Fibroblast of mammary gland (primary cell): ENCODE measurements around the gene CEP112.

Experiments used
- DNase-seq: peaks from one replicate; pipeline ENCODE4 v3.0.0-alpha.2; 2010; ENCODE audit warnings: low read depth
- H3K4me3 ChIP-seq: 2 replicates; pipeline ENCODE4 v1.5.1; 2011; ENCODE audit warnings: low read depth, mild to moderate bottlenecking, low read length, moderate library complexity; ENCODE audit not compliant: control insufficient read depth
- CTCF ChIP-seq: conservative IDR thresholded peaks from 2 replicates; pipeline ENCODE4 v1.5.1; 2011; ENCODE audit warnings: low read depth, low read length, inconsistent platforms; ENCODE audit not compliant: control insufficient read depth, insufficient read depth

Gene CEP112

DNA sequence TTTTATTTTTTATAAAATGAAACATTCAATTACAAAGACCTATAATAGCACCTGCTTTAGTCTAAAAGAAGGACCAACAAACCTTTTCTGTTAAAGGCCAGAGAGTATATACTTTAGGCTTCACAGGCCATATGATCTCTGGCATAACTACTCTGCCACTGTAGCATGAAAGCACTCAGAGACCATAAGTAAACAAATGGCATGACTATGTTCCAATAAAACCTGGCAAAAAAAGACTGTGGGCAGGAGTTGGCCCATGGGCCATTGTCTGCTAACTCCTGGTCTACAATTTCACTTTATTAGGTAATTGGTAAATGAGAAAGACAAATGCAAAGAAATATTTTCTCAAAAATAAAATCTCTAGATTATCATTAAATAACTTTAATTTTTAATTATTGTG is 14.9 kb downstream of the CEP112 start:
- no peak for TF ChIP-seq CTCF
- no peak for DNase-seq
- no peak overlapping the region for H3K4me3 ChIP-seq

DNA sequence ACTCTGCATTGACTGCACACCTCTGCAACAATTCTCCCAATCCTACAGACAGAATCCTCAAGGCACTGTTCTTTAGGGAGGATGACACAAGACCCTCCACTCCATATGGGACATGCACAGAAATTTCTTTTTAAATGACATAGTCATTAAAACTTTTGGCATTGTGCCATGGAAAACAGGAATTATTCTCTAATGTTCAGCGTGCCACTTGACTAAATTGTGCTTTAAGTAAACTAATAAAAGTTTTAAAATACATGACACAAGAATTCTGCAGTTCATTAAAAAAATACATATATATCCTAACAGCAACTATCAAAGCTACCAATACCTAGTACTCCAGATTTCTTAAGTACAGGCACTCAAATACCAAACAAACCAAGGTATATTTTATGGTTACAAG is 16.0 kb downstream of the CEP112 start:
- DNase-seq = no peak
- TF ChIP-seq CTCF = no peak
- no peak overlapping the region for H3K4me3 ChIP-seq

GRCh38 chr17:66172691-66173223 is 19.2 kb downstream of the CEP112 start:
- no peak for TF ChIP-seq CTCF

DNA sequence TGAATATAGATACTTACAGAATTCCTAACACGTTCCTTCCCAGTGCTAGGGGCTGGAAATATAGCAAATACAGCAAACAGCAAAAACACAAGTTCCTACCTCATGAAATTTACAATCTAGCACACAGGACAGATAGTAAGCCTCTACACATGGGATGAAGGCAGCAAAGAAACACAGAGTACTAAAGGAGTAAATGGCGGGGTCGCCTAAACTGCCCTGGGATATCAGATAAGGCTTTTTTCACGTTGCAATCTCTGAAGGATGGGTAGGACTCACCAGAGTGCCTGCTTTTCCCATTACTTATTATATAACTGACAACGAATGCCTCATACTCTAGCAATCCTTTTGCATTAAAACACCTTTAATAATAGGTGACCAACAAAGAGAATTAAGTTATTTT is 19.8 kb downstream of the CEP112 start:
- no peak for TF ChIP-seq CTCF
- DNase-seq = no peak
- H3K4me3 ChIP-seq = no peak overlapping the region

More at GRCh38 chr17:66172691-66173223, 19.2 kb downstream of the CEP112 start:
- H3K4me3 ChIP-seq = no peak overlapping the region
- DNase-seq = no peak

GRCh38 chr17:66171692-66172091 is 20.2 kb downstream of the CEP112 start:
- no peak for TF ChIP-seq CTCF
- no peak overlapping the region for H3K4me3 ChIP-seq
- no peak for DNase-seq

GRCh38 chr17:66171172-66171571 is 20.8 kb downstream of the CEP112 start:
- TF ChIP-seq CTCF = no peak
- no peak for DNase-seq
- H3K4me3 ChIP-seq = no peak overlapping the region

DNA sequence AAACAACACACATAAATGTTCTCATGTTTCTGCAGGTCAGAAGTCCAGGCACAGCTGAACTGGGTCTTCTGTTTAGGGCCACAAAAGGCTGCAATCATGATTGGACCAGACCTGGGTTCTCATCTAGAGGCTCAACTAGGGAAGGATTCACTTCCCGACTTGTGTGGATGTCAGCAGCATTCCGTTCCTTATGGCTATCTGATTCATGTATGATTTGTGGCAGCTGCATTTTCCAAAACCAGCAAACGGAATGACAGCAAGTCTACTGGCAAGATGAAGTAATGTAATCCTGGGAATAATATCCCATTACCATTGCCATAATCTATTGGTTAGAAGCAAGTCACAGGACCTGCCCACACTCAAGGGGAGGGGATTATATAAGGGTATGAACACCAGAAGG is 22.1 kb downstream of the CEP112 start:
- DNase-seq = no peak
- no peak overlapping the region for H3K4me3 ChIP-seq
- TF ChIP-seq CTCF = no peak
